Left cardiac atrium (tissue), 4 donors: ENCODE results near the gene PSME2. TPM values are rescaled to one million over a fixed set of nuclear protein-coding genes. Genes with fewer than 3 reads are reported as not detected.

Source experiments
- ATAC-seq, 2 donors: fragments of 200-7000 bp; cut with Tn5 transposase; one replicate each; pipeline ENCODE4 v1.9.1; 2020; ENCODE audit warnings: mild to moderate bottlenecking in 2 of 2, moderate library complexity in 2 of 2
- DNase-seq: peaks from one replicate; pipeline ENCODE4 v3.0.0-alpha.2; 2020
- intact Hi-C, 2 donors: fragments of 100-400 bp; cut with DNase I; formaldehyde crosslinking; loops; one replicate each; pipeline versions ENCODE4 v1.14.1 to v1.15.1; 2022 to 2023
- long read RNA-seq: library from polyadenylated mRNA; unstranded; transcript quantifications from one replicate; pipeline ENCODE4 v2.0.0, GENCODE V29; 2021
- total RNA-seq, 2 donors: library from RNA; stranded (reverse); fragmentation: NEBNext Ultra II Directional; extraction: Animal tissue kit (Norgen Biotek cat#: 25700); gene quantifications; one replicate each; pipeline ENCODE4 v1.2.1, GENCODE V29; 2021
- donor health status: DM: no; HTN: yes; CAD: no.
- donor health status: DM: no; HTN: yes; CAD: no; lungs with severe emphysema.
- donor health status: DM: yes; HTN: yes; CAD: no.
- donor health status: Dilated cardiomyopathy.

The PSME2 gene, protein sequence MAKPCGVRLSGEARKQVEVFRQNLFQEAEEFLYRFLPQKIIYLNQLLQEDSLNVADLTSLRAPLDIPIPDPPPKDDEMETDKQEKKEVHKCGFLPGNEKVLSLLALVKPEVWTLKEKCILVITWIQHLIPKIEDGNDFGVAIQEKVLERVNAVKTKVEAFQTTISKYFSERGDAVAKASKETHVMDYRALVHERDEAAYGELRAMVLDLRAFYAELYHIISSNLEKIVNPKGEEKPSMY
- 10 to 100 TPM; 65.5 to 84.2 TPM for total RNA-seq
- long read RNA-seq, transcript PSME2-201 (11 exons, 1,404 nt), result major isoform, 17 of 28 reads
- long read RNA-seq, partial matches to known transcripts, result 1 of 28 reads
- long read RNA-seq, other reads (novel, unspliced or antisense), result 8 of 28 reads

DNA sequence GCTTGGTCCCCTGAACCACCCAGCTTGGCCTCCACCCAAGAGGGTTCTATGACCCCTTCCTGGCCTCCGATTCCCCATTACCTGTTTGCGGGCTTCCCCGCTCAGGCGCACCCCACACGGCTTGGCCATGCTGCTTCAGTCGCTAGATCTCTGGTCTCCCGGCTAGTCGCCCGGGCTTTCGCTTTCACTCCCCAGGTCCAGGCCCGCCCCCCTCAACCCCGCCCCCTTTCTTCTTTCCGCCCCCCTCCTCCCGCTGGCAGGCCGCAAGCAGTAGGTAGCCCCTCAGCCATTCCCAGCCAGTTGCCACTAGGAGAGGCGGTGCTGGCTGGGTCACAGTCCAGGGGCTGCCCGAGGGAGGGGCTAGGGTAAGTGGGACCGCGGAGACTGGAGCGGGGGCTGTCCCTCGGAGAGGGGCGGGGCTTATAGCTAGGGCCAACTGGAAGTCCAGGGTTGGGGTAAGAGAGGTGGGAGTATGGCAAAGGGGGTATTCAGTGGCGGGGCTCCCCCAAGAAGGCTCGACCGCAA is at the start of gene PSME2:
Gene PSME2, minus strand, starts transcription at position 158 of the 525 bp plus-strand sequence. Its CDS starts 29 bp downstream, at position 129.
- intact Hi-C loops, result loop anchor here in 1 of 2 donors (5.0 kb wide), 1 partner anchor 34 kb away; the partner anchor contains the start of genes DCAF11 and NRL
- DNase-seq (peak; percentile 96), ATAC-seq (peak; percentile 84 to 88)

DNA sequence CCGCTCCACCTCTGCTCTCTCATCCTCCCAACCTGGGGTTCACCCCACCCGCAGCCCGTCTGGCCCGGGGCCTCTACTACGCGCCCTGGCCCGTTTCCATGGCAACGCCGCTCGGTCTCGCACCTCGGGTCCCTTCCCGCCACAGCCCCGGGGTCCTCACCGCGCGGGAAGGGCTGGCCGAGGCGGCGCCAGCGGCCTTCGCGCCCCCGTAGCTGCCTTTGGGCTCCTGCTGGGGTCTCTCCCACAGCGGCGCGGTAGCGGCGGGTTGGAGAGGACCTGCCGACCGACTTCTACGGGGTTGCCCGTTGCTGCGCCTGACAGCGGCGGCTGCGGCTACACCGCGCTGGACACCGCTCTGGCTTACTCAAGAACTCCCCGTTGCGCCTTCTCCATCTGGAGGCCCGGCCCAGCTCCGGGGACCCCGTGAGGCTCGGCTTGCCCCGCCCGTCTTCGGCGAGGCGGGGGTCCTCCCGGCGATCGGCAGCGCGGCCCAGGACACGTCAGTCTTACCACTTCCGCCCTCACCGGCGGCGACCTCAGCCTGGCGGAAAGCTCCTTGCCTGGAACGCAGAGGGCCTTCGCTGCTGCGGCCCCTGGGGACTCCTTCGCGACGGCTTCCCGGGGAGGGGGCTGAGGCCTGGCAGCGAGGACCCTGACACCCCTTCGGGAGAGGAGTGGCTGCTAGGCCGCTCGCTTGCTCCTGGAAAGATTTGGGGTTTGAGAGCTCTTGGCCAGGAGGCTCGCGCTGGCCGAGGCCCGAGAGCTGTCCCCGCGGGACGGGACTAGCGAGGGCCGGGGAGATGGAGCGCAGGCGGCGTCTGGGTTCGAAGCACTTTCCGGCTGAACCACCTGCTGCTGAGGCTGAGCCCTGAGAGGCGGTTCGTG is 49.0 kb upstream of the PSME2 start, which contains the start of gene TM9SF1:
Gene TM9SF1, minus strand, starts transcription at position 256 of the 885 bp plus-strand sequence. CDS start 422 bp downstream, outside the sequence.
- DNase-seq (peak; percentile 92), ATAC-seq (peak; percentile 96)
- intact Hi-C loops, result no loop called here

DNA sequence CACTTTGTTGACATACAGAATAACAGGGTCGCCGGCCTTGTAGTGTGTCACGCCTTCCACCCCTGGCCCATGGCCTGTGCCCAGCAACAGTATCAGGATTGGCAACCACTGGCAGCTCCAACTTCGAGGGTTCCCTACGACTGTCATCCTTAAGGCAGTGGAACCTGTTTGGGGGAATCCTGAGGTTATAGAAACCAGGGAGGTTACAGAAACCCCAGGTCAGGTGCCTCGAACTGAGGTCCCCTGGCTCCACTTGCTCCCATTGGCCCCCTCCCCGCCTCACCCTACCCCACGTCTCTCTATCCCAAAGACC is 48.4 kb upstream of the PSME2 start:
- DNase-seq (no peak), ATAC-seq (no peak)
- intact Hi-C loops, result no loop called here

DNA sequence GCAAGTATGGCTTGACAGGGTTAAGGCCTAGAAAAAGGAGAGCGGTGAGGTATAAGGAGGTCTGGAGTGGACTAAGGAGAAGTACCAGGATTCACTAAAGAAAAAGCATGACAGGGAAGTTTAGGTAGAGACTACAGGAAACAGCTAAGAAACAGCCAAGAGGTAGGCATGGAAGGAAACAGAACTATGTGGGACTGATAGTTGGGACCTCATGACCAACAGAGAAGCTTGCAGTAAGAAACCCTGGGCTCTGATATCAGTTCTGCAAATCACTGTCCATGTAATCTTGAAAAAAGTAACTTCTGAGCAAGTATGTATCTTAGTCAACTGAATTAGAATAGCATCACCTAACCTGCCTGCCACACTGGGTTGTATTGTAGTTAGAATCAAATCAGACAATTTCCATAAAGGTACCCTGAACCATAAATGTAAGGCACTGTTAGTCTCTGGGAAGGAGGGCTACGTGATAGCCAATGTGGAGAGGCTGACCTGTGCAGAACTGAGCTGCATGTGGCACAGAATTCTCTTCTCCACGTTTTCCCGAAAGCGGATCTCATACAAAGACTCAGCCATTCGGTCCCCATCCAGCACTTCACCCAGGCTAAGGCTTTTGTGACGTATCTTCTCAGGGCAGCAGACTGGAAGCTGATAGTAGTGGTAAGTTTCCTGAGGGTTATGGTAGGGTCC is 47.9 kb upstream of the PSME2 start:
- intact Hi-C loops, result no loop called here
- ATAC-seq, result no peak

DNA sequence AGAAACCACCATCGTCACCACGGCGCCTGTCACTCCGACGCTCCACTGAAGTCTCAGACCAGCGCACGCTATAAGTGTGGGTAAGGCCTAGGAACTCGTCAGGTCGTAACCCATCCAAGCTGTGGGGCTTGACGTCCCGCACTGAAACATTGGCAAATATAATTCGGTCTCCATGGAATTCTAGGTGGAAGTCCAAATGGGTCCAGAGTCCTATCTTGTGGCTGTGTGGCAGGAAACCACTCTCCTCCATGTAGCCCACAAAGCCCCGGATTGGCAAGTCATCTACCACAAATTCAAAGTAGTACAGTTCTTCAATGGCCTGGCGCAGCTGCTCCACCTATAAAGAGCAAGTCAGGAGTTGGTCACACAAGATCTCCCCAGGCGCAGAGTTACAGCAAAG is 46.5 kb upstream of the PSME2 start:
- no peak for ATAC-seq
- no peak for DNase-seq

More for the DNA sequence above, 47.9 kb upstream of the PSME2 start:
- DNase-seq, result no peak

DNA sequence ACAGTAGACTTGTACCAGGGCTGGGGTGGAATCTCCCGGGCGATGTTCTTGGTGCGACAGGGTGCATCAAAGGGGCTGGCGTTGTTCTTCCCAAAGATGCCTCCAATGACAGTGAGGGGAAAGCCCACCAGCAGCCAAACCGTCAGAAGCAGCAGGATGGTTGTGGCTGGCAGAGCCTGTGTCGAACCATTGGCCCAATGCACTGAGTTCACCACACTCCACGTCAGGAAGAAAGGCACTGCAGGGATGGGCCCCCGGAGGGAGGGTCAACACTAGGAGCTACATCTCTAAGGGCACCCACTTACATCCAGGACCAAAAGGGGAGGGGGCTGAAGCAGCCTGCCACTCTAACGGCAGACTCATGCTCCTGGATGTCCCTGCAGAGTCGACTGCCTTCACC is 44.0 kb upstream of the PSME2 start:
- ATAC-seq, result no peak
- DNase-seq, result no peak
- intact Hi-C loops, result no loop called here

More for the DNA sequence above, 46.5 kb upstream of the PSME2 start:
- intact Hi-C loops, result no loop called here

DNA sequence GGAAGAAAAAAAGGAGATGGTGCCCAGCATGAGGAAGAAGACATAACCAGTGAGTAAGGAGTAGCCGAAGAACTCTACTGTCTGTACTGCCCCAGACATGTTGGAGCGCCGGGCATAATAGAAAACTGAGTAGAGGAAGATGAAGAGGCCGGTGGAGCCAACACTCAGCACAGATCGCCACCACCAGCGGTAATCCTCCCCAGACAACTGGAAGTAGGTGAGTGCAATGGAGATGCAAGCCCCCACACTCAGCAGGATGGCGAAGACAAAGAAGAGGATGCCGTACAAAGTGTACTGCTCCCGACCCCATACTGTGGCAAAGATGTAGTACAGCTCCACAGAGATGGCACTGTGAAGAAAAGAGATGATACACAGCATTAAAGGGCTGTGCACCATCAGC is 43.0 kb upstream of the PSME2 start:
- no peak for DNase-seq
- intact Hi-C loops, result no loop called here
- no peak for ATAC-seq

DNA sequence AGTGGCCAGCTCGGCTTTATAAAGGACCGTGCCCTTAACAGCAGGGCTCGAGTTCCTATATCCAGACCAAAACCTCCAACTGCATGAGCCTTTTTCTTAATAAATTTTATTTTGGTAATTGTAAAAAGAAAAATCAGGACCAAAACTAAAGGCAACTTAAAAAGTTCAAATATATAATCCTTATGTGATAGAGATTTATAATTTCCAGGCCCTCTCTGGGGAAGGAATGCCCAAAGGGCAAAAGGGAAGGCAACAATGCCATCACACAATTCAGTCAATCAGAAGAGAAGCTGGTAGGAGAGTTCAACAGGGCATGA is 42.6 kb upstream of the PSME2 start:
- intact Hi-C loops, result no loop called here
- DNase-seq (no peak), ATAC-seq (no peak)

DNA sequence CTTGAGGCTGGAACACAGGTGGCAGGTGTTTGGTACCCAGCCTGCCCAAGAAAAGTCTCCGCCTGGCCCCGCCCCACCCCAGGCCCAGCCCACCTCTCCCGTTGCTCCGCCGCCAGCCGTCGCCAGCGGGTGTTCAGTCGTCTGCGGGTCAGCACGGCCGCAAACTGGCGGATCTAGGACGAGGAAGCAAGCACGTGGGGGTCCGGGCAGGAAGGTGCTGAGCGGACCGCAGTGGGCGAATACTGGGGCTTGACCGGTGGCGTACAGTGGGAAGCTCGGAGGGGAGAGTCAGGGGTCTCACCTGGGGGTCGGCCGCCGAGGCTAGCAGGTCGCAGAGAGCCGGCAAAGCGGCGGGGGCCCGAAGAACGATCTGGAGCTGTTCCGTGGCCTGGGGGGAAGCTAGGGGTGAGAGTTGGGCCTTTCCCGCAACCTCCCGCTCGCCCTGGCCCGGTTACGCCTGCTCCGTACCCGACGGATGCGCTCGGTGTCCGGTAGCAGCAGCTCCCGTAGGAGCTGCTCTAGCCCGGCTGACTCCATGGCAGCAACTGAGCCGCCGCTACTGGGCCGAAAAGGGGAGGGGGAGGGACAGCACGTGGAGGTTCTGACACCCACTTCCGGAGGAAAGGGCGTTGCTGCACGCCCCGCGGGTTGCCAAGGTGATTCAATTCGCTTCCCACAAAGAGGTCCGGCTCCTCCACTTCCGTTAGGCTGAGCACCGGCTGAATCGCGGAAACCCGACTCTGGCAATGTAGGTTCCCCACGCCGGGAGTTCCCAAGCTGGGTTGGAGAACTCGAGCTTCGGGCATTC is 42.0 kb upstream of the PSME2 start, which contains the start of gene IPO4:
Gene IPO4, minus strand, starts transcription at position 566 of the 808 bp plus-strand sequence. Its CDS starts 29 bp downstream, at position 537.
- ATAC-seq (peak; percentile 93 to 97), DNase-seq (peak; percentile 96)
- intact Hi-C loops, result no loop called here

DNA sequence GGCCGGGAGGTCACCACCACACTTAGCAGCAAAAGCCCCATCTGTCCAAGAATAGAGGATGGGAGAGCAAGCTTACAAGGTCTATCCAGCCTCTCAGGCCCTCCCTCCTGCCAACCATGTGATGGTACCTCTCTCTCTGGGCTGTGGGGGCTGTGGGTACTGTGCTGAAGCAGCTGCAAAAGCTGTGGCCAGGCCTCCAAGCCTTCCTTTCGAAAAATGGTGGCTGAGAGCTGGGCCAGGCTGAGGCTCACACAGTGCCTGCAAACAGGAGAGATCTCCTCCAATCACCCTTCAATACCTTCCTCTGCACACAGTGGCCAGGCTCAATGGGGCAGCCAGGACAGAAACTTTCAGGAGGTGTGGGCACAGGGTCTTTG is 41.1 kb upstream of the PSME2 start:
- no peak for DNase-seq
- ATAC-seq, result no peak
- intact Hi-C loops, result no loop called here

DNA sequence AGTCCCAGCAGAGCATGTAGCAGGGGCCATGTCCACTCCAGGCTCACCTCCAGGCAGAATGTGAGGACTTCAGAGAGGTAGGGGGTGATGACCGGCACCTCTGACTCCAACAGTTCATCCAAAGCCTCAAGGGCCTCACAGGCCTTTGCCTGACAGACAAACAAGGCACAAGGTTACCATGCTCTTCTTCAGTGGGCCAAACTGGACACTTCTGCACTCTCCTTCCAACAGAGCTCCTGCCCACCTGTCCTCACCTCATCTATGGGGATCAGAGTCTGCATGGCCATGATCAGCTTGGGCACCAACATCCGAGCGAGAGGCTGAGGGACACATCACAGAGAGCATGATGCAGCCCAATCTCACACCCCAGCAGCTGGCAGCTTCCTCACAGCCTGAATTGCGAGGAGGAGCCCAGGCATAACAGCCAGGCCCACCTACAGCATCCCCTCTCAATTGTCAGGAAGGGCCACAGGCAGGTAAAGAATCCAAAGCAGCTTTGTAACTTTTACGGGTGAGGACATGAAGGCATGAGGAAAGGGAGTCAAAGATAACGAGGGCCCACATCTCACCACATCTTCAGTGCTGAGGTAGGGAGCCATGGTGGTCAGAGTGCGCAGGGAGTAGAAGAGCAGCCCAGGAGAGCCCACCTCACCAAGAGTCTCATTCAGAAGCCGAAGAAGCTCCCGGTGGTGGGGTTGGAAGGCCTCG is 40.6 kb upstream of the PSME2 start:
- ATAC-seq (no peak), DNase-seq (no peak)
- intact Hi-C loops, result no loop called here

DNA sequence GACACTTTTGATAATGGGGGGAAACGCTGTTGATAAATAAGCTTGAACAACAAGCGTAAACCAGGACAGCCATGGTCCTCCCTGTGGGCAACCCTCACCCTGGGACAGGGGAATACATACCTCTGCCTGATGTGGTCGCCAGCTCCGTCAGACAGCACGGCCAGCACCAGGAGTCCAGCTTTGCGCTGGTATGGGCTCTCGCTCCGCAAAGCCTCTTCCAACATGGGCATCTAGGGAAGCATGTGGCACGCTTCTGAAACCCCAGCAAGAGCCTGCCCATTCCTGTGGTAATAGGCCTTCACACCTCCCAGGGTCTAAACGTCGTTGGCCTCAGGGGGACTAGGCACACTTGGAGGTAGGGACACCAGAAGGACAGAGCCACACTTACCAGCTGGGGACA is 39.3 kb upstream of the PSME2 start:
- no peak for ATAC-seq
- intact Hi-C loops, result no loop called here
- DNase-seq, result no peak

DNA sequence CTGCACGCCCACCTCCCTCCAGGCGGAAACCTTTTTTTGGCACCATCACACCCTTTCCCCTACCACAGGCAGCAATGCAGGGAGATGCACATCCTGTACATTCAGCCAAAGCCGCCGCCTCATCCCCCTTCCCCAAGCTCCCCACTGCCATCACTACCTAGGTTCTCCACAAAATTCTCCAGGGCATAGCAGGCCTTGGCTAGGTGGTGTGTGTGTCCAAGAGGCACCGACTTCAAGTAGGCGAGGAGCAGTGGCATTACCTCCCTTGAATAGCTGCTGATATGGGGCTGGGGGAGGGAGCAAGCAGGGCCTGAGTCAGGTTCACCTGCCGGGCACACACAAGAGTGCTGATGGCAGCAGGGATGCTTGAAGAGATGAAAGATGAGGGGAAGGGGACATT is 38.6 kb upstream of the PSME2 start:
- ATAC-seq (no peak), DNase-seq (no peak)
- intact Hi-C loops, result no loop called here

DNA sequence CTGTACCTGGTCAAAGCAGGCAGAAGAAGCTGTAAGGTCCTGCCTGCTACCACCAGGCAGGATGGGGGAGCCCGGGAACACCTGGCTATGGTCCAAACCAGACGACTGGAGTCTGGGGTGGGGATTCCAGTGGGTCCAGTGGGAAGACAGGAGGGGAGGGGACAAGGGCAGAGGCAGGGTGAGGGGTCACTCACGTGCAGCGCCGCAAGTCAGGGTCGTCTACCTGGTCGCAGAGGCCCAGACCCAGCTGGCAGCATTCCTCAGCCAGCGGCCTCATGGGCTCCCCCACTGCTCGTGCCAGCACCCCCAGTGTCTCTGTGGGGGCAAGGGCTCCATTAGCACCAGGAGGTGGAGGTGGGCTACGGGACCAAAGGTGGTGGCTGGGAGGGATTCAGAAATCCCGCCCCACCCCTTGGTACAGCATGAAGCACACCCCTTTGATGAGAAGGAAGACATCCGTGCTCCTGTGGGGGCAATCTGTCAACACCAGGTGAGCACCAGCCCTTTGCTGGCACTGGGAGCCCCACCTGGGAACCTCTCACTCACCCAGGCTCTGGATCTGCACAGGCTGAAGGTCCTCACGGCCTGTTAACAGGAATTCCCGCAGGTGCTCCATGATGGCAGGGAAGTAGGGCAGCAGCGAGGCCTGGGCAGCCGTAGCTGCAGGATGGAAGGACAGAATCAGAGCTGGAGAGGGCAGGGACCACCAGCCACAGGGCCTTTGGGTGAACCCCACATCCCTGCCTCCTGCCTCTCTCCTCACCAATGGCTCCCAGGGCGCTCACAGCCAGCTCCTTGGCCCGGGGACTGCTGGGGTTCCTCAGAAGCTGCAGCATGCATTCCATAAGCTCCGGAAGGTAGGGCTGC is 37.9 kb upstream of the PSME2 start:
- intact Hi-C loops, result no loop called here
- no peak for ATAC-seq
- no peak for DNase-seq

DNA sequence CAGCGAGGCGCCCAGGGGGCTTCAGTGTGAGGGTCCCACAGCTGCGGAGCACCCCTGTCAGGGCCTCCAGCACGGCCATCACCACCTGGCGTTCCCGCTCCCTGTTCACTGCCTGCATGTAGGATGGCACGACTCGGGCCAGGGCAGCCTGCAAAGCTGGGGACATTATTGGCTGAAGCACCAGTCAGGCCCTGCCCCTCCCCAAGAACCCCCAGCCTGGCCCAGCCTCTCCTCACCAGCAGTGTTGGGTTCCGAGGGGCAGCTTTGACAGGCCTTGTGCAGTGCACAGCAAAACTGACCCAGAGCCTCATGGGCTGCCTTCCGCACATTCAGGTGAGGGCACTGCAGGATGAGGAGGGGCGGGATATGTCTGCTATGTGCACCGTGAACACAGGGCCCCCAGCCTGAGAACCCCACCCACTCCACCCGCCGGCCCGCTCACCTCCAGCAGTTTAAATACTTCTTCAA is 36.6 kb upstream of the PSME2 start:
- intact Hi-C loops, result no loop called here
- DNase-seq (no peak), ATAC-seq (no peak)

DNA sequence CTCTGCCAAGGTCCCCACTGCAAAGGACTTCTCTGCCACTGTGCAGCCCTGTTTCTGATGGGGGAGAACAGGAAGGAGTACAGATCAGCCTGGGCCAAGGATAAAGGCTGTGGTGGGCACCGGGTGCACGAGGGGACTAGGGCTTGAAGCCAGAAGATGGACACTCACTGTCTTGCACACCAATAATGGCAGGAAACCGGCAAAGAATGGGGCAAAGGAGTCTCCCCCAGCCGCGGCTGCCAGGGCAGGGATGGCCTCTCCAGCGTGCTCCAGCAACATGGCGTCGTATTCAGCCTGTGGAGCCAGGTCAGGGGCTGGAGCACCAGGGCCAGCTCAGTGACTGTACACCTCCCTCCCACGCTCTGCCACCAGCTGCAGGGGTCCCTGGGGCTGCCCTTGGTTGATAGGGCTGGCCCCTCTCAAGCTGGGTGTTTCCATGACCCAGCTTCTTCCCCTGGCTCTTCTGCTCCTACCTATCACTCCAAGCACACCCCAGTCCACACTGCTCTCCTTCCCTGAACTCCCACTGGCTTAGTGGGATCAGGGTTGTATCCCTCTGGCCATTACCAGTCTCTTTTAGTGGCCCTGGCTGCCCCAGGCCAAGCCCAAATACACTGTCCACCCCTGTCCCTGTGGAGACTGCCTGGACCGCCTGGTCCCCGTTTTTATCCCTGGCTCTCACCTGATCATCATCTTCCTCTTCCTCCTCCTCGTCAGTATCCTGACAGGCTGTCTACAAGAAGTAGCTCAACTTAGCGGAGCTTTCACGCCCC is 35.9 kb upstream of the PSME2 start:
- ATAC-seq (no peak), DNase-seq (no peak)
- intact Hi-C loops, result no loop called here
